Vagina (tissue), 2 donors: ENCODE results near the gene PKIG.

ENCODE experiments used
- POLR2A ChIP-seq, 2 donors: fragments of 450-650 bp; IDR thresholded peaks; one replicate each; pipeline ENCODE4 v1.6.1; 2017; ENCODE audit warnings: antibody characterized with exemption in 2 of 2, mild to moderate bottlenecking in 2 of 2, moderate library complexity in 2 of 2
- POLR2AphosphoS5 ChIP-seq, 2 donors: sonication (generic); formaldehyde crosslinking; IDR thresholded peaks; one replicate each; pipeline ENCODE4 v1.9.0; 2017; ENCODE audit warnings: antibody characterized with exemption in 2 of 2, mild to moderate bottlenecking in 2 of 2, low read depth in 1 of 2; ENCODE audit not compliant: insufficient read depth in 1 of 2
- TF ChIP-seq, protein P1 (sequence below), 3 experiments: fragments of 450-650 bp in 2 of 3; fragments of 200-600 bp in 1 of 3; sonication (generic) in 1 of 3; IDR thresholded peaks; one replicate each; pipeline ENCODE4 v1.5.1; 2017 to 2019; ENCODE audit warnings: antibody characterized with exemption in 3 of 3, mild to moderate bottlenecking in 2 of 3, moderate library complexity in 2 of 3

GRCh38 chr20:44549123-44549522, 33.3 kb upstream of the PKIG start:
- TF ChIP-seq, protein P1, sequence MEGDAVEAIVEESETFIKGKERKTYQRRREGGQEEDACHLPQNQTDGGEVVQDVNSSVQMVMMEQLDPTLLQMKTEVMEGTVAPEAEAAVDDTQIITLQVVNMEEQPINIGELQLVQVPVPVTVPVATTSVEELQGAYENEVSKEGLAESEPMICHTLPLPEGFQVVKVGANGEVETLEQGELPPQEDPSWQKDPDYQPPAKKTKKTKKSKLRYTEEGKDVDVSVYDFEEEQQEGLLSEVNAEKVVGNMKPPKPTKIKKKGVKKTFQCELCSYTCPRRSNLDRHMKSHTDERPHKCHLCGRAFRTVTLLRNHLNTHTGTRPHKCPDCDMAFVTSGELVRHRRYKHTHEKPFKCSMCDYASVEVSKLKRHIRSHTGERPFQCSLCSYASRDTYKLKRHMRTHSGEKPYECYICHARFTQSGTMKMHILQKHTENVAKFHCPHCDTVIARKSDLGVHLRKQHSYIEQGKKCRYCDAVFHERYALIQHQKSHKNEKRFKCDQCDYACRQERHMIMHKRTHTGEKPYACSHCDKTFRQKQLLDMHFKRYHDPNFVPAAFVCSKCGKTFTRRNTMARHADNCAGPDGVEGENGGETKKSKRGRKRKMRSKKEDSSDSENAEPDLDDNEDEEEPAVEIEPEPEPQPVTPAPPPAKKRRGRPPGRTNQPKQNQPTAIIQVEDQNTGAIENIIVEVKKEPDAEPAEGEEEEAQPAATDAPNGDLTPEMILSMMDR (IDR thresholded peaks at IDR 0.05) = no peak
- TF ChIP-seq POLR2A (IDR thresholded peaks at IDR 0.05) = no peak
- no peak for TF ChIP-seq POLR2AphosphoS5 (IDR thresholded peaks at IDR 0.05; ENCODE audit: insufficient read depth in 1 of 2, low read depth in 1 of 2)
